Measurements from ENCODE around the gene ASTN2.

- no peak for TF ChIP-seq CTCF (conservative IDR thresholded peaks at IDR 0.05; ENCODE audit: low read depth in 2 of 2)
- TF ChIP-seq STAT1 (IDR thresholded peaks at IDR 0.05; ENCODE audit: unreplicated experiment): no peak
- TF ChIP-seq POLR2AphosphoS5 (IDR thresholded peaks at IDR 0.05; ENCODE audit: low read depth): no peak
- TF ChIP-seq, protein P1, sequence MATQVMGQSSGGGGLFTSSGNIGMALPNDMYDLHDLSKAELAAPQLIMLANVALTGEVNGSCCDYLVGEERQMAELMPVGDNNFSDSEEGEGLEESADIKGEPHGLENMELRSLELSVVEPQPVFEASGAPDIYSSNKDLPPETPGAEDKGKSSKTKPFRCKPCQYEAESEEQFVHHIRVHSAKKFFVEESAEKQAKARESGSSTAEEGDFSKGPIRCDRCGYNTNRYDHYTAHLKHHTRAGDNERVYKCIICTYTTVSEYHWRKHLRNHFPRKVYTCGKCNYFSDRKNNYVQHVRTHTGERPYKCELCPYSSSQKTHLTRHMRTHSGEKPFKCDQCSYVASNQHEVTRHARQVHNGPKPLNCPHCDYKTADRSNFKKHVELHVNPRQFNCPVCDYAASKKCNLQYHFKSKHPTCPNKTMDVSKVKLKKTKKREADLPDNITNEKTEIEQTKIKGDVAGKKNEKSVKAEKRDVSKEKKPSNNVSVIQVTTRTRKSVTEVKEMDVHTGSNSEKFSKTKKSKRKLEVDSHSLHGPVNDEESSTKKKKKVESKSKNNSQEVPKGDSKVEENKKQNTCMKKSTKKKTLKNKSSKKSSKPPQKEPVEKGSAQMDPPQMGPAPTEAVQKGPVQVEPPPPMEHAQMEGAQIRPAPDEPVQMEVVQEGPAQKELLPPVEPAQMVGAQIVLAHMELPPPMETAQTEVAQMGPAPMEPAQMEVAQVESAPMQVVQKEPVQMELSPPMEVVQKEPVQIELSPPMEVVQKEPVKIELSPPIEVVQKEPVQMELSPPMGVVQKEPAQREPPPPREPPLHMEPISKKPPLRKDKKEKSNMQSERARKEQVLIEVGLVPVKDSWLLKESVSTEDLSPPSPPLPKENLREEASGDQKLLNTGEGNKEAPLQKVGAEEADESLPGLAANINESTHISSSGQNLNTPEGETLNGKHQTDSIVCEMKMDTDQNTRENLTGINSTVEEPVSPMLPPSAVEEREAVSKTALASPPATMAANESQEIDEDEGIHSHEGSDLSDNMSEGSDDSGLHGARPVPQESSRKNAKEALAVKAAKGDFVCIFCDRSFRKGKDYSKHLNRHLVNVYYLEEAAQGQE (IDR thresholded peaks at IDR 0.05; ENCODE audit: unreplicated experiment): no peak
Measured at GRCh38 chr9:117145081-117145480, 269.8 kb downstream of the ASTN2 start.

Data from GM23338 (cell line).